BJ (cell line): ENCODE data around the gene MRPL38. TPM values are rescaled to one million over a fixed set of nuclear protein-coding genes. Genes with fewer than 3 reads are reported as not detected.
"Not testable (repeated sequence)": the region's sequence is repeated elsewhere in the genome, so short reads cannot be mapped to it uniquely, and the experiment has no call there.

ENCODE experiments used
- CTCF ChIA-PET: fragments of 350-600 bp; formaldehyde crosslinking; extraction: SDS; loops from one replicate; lab custom pipeline; 2021; ENCODE audit warnings: antibody characterized with exemption, inconsistent platforms; lab: Yijun Ruan, JAX
- POLR2A ChIA-PET: fragments of 300-600 bp; sonication (Branson Sonifier 250); formaldehyde crosslinking; extraction: SDS; loops from one replicate; lab custom pipeline; 2021; ENCODE audit warnings: antibody characterized with exemption; lab: Charles Lee
- DNase-seq: peaks from one replicate; pipeline ENCODE4 v3.0.0-alpha.2; 2011; ENCODE audit warnings: low read depth
- H3K27me3 ChIP-seq: 2 replicates; pipeline ENCODE4 v1.6.0; 2011; ENCODE audit warnings: low read length; ENCODE audit not compliant: control insufficient read depth, insufficient read depth
- H3K36me3 ChIP-seq: 2 replicates; pipeline ENCODE4 v1.5.1; 2011; ENCODE audit warnings: low read length; ENCODE audit not compliant: control insufficient read depth, insufficient read depth
- H3K4me3 ChIP-seq: 2 replicates; pipeline ENCODE4 v1.5.1; 2011; ENCODE audit warnings: low read depth, mild to moderate bottlenecking, control low read depth, low read length
- polyA plus RNA-seq: library from polyadenylated mRNA; depleted of rRNA; stranded (reverse); fragments of >200 nt; gene quantifications from 2 replicates; pipeline ENCODE4 v1.2.3, GENCODE V29; 2011
- TF ChIP-seq, protein P1 (sequence below): IDR thresholded peaks from 2 replicates; pipeline ENCODE4 v1.5.1; 2011; ENCODE audit warnings: low read depth, mild to moderate bottlenecking, control low read depth, inconsistent platforms, low read length, moderate library complexity; ENCODE audit not compliant: insufficient read depth

Gene MRPL38
- polyA plus RNA-seq, 1 experiment = 60.9 TPM

DNA sequence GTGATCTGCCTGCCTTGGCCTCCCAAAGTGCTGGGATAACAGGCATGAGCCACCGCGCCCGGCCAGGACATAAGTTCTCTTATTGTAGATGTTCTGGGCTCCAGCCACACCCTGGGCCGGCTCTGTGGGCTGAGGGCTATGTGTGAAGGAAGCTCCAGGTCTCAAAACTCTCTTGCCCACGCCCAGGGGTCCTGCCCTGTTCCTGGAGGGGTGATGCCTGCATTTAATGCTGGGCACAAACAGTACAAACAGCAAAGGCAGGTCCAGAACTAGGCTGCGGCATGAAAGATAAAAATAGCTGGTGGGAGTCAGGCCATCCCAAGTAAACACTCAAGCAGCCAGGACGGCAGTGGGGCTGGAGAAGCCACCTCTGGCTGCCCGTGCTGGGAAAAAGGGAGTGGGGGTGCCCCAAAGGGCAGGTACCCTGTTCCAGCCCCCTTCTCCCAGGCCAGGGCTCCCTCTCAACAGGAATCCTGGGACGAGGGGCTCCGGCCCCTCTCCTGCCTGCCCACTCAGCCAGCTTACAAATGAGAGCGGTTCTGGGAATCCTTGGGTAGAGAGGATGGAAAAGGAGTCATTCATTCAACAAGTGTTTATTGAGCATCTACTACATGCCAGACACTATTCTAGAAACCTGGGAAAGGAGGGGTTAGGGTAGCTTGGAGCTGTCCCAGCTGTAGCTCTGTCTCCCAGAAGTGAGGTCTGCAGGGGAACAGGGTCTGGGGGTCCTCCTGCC, 30.9 kb downstream of the MRPL38 start:
- H3K4me3 ChIP-seq = no peak overlapping the region
- no peaks in the 10 kb centered on the region for H3K36me3 ChIP-seq
- POLR2A ChIA-PET = no interaction called here
- DNase-seq = no peak
- H3K27me3 ChIP-seq = no peaks in the 10 kb centered on the region
- TF ChIP-seq, protein P1, sequence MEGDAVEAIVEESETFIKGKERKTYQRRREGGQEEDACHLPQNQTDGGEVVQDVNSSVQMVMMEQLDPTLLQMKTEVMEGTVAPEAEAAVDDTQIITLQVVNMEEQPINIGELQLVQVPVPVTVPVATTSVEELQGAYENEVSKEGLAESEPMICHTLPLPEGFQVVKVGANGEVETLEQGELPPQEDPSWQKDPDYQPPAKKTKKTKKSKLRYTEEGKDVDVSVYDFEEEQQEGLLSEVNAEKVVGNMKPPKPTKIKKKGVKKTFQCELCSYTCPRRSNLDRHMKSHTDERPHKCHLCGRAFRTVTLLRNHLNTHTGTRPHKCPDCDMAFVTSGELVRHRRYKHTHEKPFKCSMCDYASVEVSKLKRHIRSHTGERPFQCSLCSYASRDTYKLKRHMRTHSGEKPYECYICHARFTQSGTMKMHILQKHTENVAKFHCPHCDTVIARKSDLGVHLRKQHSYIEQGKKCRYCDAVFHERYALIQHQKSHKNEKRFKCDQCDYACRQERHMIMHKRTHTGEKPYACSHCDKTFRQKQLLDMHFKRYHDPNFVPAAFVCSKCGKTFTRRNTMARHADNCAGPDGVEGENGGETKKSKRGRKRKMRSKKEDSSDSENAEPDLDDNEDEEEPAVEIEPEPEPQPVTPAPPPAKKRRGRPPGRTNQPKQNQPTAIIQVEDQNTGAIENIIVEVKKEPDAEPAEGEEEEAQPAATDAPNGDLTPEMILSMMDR = no peak
- CTCF ChIA-PET = interaction anchor here (0.6 to 6.6 kb wide), 5 partner anchors 23 to 203 kb away, joined by 3 to 58 read pairs (median 4); partner anchors contain the start of gene TRIM65

DNA sequence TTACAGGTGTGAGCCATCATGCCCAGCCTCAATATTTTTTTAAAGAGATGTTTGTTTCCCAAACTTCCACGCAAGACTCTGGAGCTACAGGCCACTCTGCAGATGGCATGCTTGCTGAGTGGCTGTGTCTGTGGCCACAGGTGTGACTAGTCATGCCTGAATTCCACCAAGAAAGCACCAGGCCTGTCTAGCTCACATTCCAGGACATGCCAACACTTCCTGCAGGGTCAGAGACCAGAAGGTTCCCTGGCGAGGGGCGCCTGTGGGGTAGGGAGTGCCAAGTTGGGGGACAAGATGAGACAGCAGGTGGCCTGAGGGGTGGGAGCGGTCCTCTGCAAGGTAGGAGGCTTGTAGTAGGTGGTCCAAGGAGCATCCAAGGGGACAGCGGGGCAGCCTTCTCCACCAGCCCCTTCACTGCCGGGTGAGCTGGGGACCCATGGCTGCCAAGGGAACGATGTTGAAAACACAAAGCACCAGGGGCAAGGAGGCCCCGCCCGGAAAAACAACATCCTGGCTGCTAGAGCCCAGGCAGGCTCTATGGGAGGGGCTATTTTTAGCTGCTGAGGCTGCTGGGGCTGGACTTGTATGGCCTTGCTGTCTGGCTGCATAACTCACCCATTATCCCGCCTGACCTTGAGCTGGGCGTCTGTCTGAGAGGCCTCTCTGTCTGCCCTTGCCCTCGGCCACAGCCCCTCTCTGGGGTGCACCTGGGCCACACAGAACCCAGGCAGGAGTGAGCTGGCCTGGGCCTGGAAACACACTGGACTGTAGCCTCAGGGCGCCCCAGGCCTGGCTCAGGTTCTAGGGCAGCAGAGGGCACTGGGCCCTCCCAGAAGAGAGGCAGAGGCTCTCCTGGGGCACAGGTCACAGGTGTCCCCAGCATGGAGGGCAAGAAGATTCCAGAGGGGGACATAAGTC, 32.0 kb downstream of the MRPL38 start:
- Histone ChIP-seq H3K36me3 (no peaks in the 10 kb centered on the region), H3K27me3 (no peaks in the 10 kb centered on the region), H3K4me3 (no peak overlapping the region)
- ChIA-PET POLR2A (interaction anchor here (0.5 kb wide), 1 partner anchor 365 kb away, joined by 5 read pairs; no protein-coding TSS in a partner anchor), CTCF (interaction anchor here (0.6 to 4.2 kb wide), 7 partner anchors 11 to 202 kb away, joined by 3 to 26 read pairs (median 3); partner anchors contain the start of gene MRPL38)
- DNase-seq = peak; percentile 44
- TF ChIP-seq, protein P1 = no peak

DNA sequence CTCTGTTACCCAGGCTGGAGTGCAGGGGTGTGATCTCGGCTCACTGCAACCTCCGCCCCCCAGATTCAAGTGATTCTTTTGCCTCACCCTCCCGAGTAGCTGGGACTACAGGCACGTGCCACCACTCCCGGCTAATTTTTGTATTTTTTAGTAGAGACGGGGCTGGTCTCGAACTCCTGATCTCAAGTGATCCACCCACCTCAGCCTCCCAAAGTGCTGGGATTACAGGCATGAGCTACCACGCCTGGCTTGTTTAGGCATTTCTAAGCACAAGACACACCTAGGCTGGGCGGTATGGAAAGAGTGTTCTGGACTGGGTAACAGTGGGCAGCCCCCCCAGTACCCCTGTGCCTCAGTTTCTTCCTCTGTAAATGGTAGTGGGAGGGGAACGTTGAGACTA, 34.5 kb downstream of the MRPL38 start:
- H3K36me3 ChIP-seq, DNase-seq, POLR2A ChIA-PET, H3K4me3 ChIP-seq, H3K27me3 ChIP-seq: not testable (repeated sequence)
- CTCF ChIA-PET = interaction anchor here (0.9 to 4.2 kb wide), 3 partner anchors 9 to 16 kb away, joined by 4 to 26 read pairs (median 7); partner anchors contain the start of gene WBP2

DNA sequence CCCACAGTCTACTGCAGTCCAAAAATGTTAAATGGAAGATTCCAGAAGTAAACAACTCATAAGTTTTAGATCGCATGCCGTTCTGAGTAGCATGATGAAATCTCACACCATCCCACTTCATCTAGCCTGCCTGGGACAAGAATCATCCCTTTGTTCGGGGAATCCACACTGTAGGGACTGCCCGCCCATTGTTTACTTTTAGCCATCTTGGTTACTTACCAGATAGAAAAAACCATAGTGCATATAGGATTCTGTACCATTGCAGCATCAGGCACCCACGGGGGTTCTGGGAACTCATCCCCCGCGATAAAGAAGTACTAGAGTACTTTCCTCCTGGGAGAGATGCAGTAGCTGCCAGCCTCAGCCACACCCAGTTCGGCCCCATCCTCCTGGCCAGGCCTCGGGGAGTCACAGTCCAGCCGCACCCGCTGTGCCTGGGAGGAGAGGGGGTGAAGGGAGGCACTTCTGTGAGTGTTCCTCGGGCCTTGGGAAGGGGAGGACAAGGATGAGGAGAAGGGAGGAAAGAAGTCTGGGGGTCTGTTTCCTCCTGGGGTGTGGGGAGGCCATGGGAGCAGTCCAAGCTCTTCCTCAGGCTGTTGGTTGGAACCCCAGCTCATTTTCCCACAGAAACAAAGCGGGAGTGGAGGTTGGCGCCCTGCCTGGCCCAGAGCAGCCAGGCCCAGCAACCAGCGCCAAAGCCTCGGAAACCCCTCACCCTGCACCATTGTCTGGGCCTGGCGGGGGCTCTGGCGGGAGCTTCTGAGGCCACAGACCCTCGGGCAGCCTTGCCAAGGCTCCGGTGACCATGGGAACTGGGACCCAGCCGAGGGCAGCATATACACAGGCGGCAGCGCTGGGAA, 35.2 kb downstream of the MRPL38 start:
- no peaks in the 10 kb centered on the region for H3K27me3 ChIP-seq
- CTCF ChIA-PET = interaction anchor here (0.9 to 4.2 kb wide), 4 partner anchors 8 to 116 kb away, joined by 3 to 26 read pairs (median 6); partner anchors contain the start of gene WBP2
- H3K36me3 ChIP-seq = no peaks in the 10 kb centered on the region
- POLR2A ChIA-PET = no interaction called here
- DNase-seq = no peak
- TF ChIP-seq, protein P1 = no peak
- no peak overlapping the region for H3K4me3 ChIP-seq

DNA sequence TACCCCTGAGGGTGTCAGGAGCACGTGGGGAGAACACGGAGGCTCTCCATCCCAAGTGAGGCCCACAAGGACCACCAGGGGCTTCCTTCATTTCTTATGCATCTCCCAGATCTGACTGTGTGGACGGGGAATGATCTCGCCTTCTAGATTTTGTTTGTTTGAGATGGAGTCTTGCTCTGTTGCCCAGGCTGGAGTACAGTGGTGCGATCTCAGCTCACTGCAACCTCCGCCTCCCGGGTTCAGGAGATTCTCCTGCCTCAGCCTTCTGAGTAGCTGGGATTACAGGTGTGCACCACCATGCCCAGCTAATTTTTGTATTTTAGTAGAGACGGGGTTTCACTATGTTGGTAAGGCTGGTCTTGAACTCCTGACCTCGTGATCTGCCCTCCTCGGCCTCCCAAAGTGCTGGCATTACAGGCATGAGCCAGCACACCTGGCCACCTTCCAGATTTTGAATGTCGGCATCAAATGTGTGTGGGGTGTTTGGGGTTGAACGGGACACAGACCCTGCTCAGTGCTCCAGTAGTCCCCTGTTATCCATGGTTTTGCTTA, 35.9 kb downstream of the MRPL38 start:
- POLR2A ChIA-PET, H3K27me3 ChIP-seq: not testable (repeated sequence)
- CTCF ChIA-PET = interaction anchor here (1.0 kb wide), 1 partner anchor 115 kb away, joined by 3 read pairs; no protein-coding TSS in a partner anchor

DNA sequence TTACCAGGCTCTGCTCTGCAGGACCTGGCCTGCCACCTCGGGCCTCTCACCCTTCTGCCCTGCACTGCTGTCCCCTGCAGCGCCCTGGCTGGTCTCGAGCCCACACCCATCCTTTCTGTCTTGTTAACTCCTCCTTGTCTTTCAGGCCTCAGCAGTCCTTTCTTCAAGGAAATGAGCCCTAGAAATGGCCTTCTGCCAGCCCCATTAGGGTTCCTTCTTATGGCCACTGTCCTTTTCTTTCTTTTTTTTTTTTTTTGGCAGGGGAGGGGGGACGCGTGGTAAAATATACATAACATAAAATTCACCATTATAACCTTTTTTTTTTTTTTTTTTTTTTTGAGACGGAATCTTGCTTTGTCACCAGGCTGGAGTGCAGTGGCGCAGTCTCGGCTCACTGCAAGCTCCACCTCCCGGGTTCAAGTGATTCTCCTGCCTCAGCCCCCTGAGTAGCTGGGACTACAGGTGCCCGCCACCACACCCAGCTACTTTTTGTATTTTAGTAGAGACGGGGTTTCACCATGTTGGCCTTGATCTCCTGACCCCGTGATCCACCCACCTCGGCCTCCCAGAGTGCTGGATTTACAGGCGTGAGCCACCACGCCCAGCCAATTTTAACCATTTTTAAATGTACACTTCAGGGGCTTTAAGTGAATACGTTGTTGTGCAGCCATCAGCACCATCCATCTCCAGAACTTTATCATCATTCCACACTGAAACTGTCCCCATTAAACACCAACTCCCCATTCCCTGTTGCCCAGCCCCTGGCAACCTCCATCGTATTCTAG, 39.1 kb downstream of the MRPL38 start:
- DNase-seq, H3K36me3 ChIP-seq, H3K27me3 ChIP-seq, H3K4me3 ChIP-seq, POLR2A ChIA-PET: not testable (repeated sequence)
- CTCF ChIA-PET = interaction anchor here (1.3 to 1.8 kb wide), 2 partner anchors 10 to 24 kb away, joined by 3 to 6 read pairs; partner anchors contain the start of gene WBP2

More for the DNA sequence above, 35.9 kb downstream of the MRPL38 start:
- not testable (repeated sequence) for H3K4me3 ChIP-seq, H3K36me3 ChIP-seq, DNase-seq

DNA sequence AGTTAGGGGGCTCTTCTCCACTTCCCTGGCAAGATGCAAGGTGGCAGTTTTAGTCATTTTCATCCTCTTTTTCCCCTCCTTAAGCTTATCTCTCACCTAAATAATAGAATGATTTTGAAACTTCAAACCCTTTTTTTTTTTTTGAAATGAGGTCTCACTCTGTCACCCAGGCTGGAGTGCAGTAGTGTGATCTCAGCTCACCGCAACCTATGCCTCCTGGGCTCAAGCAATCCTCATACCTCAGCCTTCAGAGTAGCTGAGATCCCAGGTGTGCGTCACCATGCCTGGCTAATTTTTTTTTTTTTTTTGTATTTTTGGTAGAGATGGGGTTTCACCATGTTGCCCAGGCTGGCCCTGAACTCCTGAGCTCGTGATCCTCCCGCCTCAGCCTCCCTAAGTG, 39.8 kb downstream of the MRPL38 start:
- POLR2A ChIA-PET = not testable (repeated sequence)

More for the DNA sequence above, 39.8 kb downstream of the MRPL38 start:
- CTCF ChIA-PET = interaction anchor here (1.0 to 1.8 kb wide), 3 partner anchors 9 to 25 kb away, joined by 3 to 8 read pairs (median 6); partner anchors contain the start of gene WBP2
- not testable (repeated sequence) for H3K36me3 ChIP-seq, H3K4me3 ChIP-seq, H3K27me3 ChIP-seq, DNase-seq
